Posterior vena cava (tissue), 2 donors: Measurements from ENCODE around the gene UBXN1. TPM values are rescaled to one million over a fixed set of nuclear protein-coding genes. Genes with fewer than 3 reads are reported as not detected.
"Not testable (repeated sequence)": the region's sequence is repeated elsewhere in the genome, so short reads cannot be mapped to it uniquely, and the experiment has no call there.

Source experiments
- DNase-seq: peaks from one replicate; pipeline ENCODE4 v3.0.0-alpha.2; 2020; ENCODE audit warnings: low spot score
- intact Hi-C, 2 donors: fragments of 100-400 bp; cut with DNase I; formaldehyde crosslinking; loops; one replicate each; pipeline versions ENCODE4 v1.14.1 to v1.14.2; 2022 to 2023
- total RNA-seq, 2 donors: library from RNA; stranded (reverse); fragmentation: NEBNext Ultra II Directional; extraction: Animal tissue kit (Norgen Biotek cat#: 25700); gene quantifications; one replicate each; pipeline ENCODE4 v1.2.1, GENCODE V29; 2021
- donor health status: DM: yes; HTN: yes; CAD: no.
- donor health status: DM: yes; HTN: yes; CAD: no.

Gene UBXN1
- total RNA-seq, 2 donors from 2014 or later, result 74.8 to 76.1 TPM

GRCh38 chr11:62709247-62710000 is 30.6 kb upstream of the UBXN1 start:
- DNase-seq, result peak; percentile 99
- intact Hi-C loops, result no loop called here

GRCh38 chr11:62708793-62709192 is 29.9 kb upstream of the UBXN1 start:
- DNase-seq, result no peak
- intact Hi-C loops, result no loop called here

DNA sequence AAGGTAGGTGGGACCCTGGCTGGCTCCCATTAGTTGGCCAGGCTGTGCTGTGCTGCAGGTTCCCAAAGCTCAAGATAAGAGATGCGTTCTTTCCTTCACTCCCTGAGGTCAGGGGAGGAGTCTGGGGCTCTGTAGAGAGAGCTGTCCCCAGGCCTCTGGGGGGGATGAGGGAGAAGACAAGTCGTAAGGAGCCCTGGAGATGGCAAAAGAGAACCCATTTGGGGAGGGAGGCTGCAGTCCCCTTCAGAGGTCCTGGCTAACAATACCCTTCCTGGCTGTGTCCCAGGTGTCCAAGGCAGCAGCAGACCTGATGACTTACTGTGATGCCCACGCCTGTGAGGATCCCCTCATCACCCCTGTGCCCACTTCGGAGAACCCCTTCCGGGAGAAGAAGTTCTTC is 29.5 kb upstream of the UBXN1 start:
- intact Hi-C loops, result no loop called here
- no peak for DNase-seq

GRCh38 chr11:62707277-62707861 is 28.5 kb upstream of the UBXN1 start, which contains the start of the genes BSCL2 and GNG3:
BSCL2 (minus strand) TSS chr11:62707424; CDS start chr11:62707195, 229 bp downstream.
GNG3 (plus strand) TSS chr11:62707676; CDS start chr11:62708296, 620 bp downstream.
- intact Hi-C loops, result no loop called here
- DNase-seq, result no peak

DNA sequence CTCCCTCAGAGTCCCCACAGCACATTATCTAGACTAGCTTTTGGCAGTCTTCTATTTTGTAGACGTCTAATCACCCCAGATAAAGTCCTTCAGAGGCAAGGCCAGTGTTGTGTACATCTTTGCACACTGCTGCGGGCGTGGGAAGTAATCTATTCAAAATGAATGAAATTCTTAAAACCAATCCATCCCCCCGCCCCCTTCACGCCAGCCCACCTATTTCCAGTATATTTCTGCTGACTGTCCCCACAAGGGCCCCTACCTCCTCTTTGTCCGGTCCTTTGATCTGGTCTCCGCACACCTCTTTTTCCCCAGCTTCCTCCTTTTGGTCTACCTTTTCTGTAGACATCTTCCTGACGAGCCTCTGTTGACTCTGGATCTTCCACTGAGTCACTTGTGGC is 28.0 kb upstream of the UBXN1 start:
- DNase-seq, result no peak
- intact Hi-C loops, result no loop called here

DNA sequence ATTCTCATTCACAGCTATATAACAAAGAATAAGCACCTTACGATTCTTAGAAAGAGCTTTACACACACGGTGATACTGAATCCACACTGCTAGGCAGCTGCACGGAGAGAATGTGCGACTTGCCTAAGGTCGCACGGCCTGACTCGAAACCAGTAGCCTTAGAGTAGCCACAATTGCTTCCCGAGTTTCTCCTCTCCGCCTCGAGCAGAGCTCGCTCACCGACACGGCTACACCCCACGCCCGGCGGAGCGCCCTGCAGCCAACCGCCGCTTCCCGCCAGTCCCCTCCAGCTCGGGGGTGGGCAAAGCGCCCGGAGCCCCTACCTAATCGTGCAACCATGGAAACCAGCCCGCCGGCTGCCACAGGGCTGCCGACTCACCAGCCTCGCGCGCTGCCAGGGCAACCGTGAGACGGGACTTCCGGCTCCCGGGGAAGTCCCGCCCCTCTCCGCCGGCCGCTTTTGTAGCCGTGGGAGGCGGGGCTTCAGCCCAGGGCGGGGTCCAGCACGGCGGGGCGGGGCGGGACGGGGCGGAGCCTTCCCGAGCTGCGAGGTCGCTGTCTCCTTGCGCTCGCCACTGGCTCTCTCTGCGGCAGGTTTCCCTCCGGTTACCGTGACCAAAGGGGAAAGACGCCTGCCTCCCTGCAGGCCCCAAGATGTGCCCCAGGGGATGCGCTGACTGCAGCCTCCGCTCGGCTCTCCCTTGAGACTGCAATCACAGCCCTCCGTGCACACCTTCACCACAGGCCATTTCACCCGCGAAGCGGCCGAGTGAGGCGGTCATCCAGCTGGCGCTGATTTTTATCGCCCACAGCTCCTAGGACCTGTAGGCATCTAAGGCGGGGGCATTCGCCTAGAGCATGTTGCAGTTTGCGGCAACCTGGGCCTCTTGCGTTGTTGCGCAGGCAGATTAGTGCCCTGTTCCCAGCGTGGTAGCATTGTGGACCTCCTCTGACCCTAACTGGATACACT is 27.3 kb upstream of the UBXN1 start:
- intact Hi-C loops, result no loop called here
- DNase-seq, result peak; percentile 99

GRCh38 chr11:62705413-62705812 is 26.5 kb upstream of the UBXN1 start:
- DNase-seq, result no peak
- intact Hi-C loops, result no loop called here

DNA sequence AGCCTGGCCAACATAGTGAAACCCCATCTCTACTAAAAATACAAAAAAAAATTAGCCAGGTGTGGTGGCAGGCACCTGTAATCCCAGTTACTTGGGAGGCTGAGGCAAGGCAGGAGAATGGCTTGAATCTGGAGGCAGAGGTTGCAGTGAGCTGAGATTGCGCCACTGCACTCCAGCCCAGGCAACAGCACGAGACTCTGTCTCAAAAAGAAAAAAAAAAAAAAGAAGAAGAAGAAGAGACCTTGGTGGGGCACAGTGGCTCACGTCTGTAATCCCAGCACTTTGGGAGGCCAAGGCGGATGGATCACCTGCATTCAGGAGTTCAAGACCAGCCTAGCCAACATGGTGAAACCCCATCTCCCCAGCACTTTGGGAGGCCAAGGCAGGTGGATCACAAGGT is 25.0 kb upstream of the UBXN1 start:
- DNase-seq, intact Hi-C loops: not testable (repeated sequence)

GRCh38 chr11:62702246-62702645 is 23.4 kb upstream of the UBXN1 start:
- no peak for DNase-seq
- intact Hi-C loops, result no loop called here

GRCh38 chr11:62694455-62695167 is 15.7 kb upstream of the UBXN1 start:
- intact Hi-C loops, result loop anchor here (5.0 to 10.0 kb wide), 2 partner anchors 297 to 300 kb away; no protein-coding TSS in a partner anchor
- DNase-seq, result peak; percentile 93

DNA sequence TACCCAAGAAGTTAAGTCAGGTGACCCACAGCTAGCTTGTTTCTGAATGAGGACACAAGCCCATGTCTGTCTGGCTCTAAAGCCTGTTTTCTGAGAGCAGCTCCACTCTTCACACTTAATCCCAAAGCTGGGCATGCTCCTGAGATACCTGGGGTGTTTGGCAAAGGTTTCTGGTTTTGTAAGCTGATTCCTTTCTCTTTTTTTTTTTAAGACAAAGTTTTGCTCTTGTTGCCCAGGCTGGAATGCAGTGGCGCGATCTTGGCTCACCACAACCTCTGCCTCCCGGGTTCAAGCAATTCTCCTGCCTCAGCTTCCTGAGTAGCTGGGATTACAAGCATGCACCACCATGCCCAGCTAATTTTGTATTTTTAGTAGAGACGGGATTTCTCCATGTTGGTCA is 14.8 kb upstream of the UBXN1 start:
- DNase-seq, result not testable (repeated sequence)
- intact Hi-C loops, result loop anchor here (5.0 to 10.0 kb wide), 2 partner anchors 296 to 299 kb away; no protein-coding TSS in a partner anchor

DNA sequence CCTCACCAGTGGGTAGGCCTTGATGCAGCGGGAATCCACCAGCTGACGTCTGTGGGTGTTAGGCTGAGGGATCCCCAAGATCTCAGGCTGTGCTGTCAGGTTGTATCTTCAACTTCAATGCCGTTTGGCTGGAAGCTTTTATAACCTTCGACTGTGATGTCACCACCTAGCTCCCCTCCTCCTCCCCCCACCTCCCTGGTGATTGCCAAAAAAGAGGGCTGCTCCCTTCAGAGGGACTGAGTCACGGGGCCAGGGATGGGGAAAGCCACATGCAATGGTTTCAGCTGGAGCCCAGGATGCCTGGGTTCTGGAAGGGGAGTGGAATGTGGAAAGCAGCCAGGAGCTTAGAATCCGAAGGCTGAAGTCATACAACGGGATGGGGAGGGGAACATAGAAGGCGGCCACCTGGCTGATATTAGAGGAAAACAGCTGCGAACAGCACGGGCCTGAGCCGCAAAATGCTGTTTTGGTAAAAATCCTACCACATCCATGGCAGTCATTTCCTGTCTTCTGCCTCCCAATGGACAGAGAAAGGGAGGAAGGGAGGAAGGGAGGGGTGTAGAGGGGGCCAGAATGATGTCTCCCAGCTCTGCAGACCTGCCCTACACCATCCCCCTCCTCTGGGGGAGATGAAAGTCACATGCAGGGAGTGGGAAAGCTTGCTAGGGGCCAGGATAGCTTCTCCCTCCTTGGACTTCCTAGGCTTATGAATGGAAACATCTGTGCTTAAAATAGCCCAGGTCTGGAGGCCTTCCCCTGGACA is 10.7 kb upstream of the UBXN1 start, which contains the start of gene LRRN4CL:
Gene LRRN4CL (minus strand): TSS at position 110 of the 763 bp plus-strand sequence. CDS start 1,022 bp downstream, outside the sequence.
- intact Hi-C loops, result loop anchor here (5.0 to 10.0 kb wide), 2 partner anchors 292 to 295 kb away; no protein-coding TSS in a partner anchor
- peak; percentile 90 for DNase-seq

- intact Hi-C loops, result no loop called here
- no peak for DNase-seq
These were observed 9.6 kb upstream of the UBXN1 start for GRCh38 chr11:62688491-62688890.

DNA sequence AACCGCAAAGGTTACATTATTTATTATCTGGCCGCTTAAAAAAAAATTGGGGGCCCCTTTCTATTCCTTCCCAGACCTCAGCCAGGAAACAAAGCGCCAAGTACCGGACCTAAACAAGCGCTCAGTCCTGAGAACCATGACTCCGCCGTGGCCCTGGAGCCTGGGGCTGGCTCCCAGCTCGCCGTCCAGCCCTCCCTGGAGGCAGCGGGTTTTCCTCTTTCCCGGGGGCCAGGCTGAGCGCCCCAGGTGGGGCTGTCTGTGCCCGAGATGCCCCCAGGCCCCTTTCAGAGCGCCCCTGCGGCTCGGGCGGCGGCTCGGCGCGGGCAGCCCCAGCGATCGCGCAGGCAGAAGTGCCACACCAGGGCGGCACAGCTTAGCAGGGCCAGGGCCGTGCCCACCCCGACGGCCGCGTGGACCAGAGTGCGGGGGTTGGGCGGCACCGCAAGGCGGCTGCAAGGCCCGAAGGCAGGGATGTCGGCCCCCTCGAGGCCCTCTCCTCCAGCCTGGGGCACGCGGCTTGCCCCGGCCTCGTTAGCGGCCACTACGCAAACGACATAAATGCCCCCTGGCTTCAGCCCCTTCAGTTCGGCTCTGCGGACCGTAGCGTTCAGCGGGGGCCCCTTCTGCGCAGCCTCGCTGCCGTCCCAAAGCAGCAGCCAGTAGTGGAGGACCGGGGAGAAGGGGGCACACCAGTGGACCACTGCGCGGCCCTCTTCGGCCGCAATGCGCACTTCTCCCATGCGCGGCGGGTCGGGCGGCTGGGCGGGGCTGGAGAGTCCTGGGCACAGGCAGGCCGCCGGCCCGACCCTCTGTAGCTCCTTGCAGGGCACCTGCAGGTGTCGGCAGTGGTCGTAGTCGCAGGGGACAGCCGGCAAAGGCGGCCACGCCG is 8.9 kb upstream of the UBXN1 start:
- intact Hi-C loops, result no loop called here
- DNase-seq, result no peak

GRCh38 chr11:62682518-62682917 is 3.6 kb upstream of the UBXN1 start:
- no peak for DNase-seq
- intact Hi-C loops, result no loop called here

DNA sequence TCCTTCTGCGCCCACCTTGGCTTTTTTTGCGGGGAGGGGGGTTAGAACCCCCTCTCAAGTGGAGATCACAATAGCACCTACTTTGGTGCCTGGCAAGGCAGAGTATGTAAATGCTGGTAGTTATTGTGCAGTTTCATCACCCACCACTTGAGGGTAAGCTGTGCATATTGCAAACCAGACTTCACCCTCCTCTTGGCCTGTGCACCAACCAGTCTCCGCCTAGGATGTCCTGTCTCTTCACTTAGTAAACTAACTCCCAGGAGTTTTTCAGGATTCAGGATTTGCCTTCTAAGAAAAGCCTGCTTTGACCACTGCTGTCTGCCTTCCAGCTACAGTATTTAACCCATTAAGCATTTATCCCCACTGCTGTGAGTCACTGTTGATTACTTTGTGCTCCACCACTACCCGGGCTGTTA is 2.0 kb upstream of the UBXN1 start:
- DNase-seq, result no peak
- intact Hi-C loops, result no loop called here

DNA sequence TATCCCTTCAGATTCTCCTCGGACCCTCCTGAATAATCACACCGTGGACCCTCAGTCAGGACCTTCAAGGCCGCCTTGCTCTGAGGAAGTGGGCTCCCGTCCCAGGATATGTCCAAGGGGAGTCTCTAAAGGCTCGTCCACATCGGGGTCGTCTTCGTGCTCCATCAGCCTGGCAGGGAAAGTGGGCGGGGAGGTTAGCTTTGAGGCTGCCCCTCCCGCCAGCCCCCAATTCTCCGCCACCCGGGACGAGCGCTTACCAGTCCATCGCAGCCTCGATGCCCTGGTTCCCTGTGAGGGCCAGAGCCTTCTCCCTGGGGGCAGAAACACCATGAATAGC is 472 bp downstream of the UBXN1 start:
- DNase-seq, result no peak
- intact Hi-C loops, result no loop called here
